GM18517 (cell line): Measurements from ENCODE around the gene ELK4.

Experiments
- ATAC-seq: cut with Tn5 transposase; IDR thresholded peaks from one replicate; pipeline ENCODE4 v1.9.1; 2021; ENCODE audit warnings: mild to moderate bottlenecking, moderate library complexity; ENCODE audit not compliant: unreplicated experiment

The ELK4 gene

GRCh38 chr1:205631768-205632668, at the start of gene ELK4:
Gene ELK4, minus strand, starts transcription at chr1:205632011. Its CDS starts 8,129 bp downstream, at chr1:205623882.
- ATAC-seq: peak; percentile 66

DNA sequence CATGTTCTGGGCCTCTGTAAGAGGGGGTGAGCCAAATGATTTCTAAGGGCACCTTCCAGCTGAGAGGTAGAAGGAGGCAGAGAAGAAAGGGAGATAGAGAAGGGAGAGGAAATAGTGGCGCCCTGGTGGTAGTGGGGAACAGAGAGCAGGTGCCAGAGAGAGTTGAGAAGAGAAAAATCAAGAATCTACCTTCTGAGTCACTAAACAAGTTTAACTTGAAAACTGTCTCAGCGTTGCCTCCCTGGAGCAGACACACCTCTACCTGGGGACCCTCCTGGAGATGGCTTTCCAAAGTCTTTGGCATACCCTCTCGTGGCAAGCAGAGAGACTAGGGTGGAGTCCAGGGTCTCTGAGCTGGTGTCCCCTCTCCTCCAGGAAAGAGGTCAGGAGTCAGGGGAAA, 49.6 kb upstream of the ELK4 start:
- no peak for ATAC-seq

GRCh38 chr1:205680073-205680851, 48.5 kb upstream of the ELK4 start, which contains the start of gene SLC45A3:
Gene SLC45A3, minus strand, starts transcription at chr1:205680509. Its CDS starts 15,853 bp downstream, at chr1:205664656.
- ATAC-seq: no peak

GRCh38 chr1:205678286-205679111, 46.7 kb upstream of the ELK4 start:
- ATAC-seq: no peak

DNA sequence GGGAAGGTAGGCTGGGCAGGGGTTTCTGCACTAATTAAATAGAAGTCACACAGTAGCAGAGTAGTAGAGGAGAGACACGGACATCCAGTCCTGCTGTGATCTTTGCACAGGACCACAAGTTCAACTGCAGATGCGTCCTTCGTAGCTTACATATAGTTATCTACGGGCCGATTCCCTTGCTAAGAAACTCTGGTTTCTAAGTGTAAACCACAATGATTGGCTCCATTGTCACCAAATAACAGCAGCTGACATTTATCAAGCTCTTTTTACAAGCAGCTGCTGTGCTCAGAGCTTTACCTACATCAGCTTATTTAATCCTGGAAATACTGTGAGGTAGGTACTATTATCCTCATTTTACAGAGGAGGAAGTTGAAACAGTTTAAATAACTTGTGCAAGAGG, 45.4 kb upstream of the ELK4 start:
- ATAC-seq: no peak

GRCh38 chr1:205676597-205676996, 44.8 kb upstream of the ELK4 start:
- ATAC-seq: no peak

GRCh38 chr1:205676002-205676401, 44.2 kb upstream of the ELK4 start:
- ATAC-seq: no peak

DNA sequence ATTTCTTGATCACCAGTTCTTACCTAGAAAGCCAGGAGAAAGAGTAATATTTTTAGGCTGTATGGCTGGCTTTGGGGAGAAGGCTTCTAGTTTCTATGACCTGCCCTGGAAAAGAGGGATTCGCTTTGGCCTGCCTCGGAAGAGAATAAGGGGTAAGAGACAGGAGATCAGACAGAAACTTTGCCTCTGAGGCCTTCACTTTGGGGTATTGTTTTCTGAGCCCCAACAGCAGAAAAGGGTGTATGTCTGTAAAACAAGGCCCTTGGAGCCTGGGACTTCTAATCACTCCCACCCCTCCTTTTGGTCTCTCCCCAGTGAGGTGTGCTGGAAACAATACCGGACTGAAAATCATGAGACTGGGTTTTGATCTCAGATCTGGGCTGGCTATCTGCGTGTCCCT, 43.4 kb upstream of the ELK4 start:
- ATAC-seq: no peak

GRCh38 chr1:205672970-205673369, 41.2 kb upstream of the ELK4 start:
- ATAC-seq: no peak

- no peak for ATAC-seq
Observed at GRCh38 chr1:205672395-205672889, 40.6 kb upstream of the ELK4 start.

GRCh38 chr1:205670611-205671430, 39.0 kb upstream of the ELK4 start:
- ATAC-seq: no peak

- ATAC-seq: no peak
Observed at GRCh38 chr1:205670150-205670446, 38.3 kb upstream of the ELK4 start.

DNA sequence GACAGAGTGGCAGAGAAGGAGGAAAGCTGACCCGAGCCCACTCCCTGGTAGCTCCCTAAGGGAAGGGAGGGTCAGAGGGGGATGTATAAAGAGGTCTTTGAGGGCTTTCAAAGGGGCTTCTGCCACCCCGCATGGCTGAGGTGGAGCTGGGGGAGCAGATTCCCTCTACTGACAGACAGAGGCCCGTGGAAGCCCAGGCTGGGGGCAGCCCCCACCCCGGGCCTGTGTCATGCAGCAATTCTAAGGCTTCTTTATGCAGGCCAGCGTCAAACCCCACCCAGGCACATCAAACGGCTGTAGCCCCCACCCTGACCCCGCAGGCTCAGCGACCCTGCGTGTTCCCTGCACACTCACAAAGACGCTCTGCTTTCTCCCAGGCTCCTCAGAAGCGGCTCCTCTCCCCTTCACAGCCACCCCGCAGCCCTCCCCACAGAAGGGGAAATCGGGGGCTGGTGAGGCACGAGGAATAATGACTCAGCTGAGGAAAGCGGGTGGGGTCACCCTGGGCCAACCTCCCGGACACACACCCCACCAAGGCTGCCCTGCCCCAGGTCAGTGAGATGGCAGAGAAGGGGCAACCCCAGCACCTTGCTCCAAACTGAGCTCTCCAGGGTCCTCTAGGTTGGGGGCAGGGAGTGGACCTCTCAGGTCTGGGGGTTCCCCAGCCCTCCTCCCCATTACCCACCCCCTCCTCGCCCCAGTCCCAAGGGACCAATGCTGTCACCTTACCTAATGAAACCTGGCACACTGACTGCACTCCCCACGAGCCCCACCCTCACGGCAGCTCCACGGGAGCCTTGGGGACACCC, 37.7 kb upstream of the ELK4 start:
- peak; percentile 31 for ATAC-seq

- ATAC-seq: peak; percentile 40
Observed at GRCh38 chr1:205668951-205669340, 37.1 kb upstream of the ELK4 start.

GRCh38 chr1:205667909-205668643, 36.3 kb upstream of the ELK4 start:
- no peak for ATAC-seq

- ATAC-seq: no peak
Observed at GRCh38 chr1:205666372-205667166, 34.8 kb upstream of the ELK4 start.

DNA sequence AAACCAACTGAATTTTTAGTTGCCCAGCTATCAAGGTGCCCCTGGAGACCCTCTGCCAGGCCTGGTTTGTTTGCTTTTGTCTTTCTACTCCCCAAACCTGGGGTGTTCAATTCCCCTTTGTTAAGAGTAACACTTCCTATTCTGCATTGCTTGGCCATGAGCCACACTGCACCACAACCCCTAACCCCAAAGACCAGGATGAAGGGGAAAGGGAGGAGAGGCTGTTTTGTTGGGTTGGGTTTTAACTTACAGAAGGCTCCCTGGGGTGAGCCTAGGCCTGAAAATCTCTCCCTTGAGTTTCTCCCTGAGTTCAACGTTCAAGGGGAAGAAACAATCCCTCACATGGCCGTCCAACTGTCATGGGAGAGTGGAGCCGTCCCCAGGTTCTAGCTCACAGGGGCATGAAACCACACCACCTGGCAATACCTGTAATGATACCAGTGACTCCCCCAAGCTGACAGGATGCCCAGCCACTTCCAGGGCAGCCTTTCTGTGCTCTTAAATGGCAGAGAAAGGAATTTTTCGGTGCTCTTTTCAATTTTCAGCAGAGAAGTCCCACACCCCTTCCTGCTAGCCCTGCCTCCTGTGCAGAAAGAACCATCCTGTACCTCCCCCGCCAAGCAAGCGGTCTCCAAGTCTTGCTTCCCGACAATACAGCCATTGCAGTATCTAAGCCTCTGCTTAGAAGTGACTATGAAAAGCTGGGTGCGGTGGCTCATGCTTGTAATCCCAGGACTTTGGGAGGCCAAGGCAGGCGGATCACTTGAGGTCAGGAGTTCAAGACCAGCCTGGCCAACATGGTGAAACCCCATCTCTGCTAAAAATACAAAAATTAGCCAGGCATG, 33.6 kb upstream of the ELK4 start:
- no peak for ATAC-seq
